Heart right ventricle (tissue), 16 donors: ENCODE data around the gene KTI12. TPM values are rescaled to one million over a fixed set of nuclear protein-coding genes. Genes with fewer than 3 reads are reported as not detected.
"Not testable (repeated sequence)": the region's sequence is repeated elsewhere in the genome, so short reads cannot be mapped to it uniquely, and the experiment has no call there.

Source experiments
- ATAC-seq, 8 donors: fragments of 200-7000 bp; cut with Tn5 transposase; one replicate each; pipeline ENCODE4 v1.9.1; 2020; ENCODE audit warnings: mild to moderate bottlenecking in 8 of 8, moderate library complexity in 8 of 8, moderate number of reproducible peaks in 1 of 8
- DNase-seq, 2 donors: peaks; one replicate each; pipeline ENCODE4 v3.0.0-alpha.2; 2020
- H3K27ac ChIP-seq, 10 donors: fragments of 200-600 bp; sonication (generic) in 2 of 10; one replicate each; pipeline versions ENCODE4 v1.5.0 to v1.8.0; 2020 to 2022; ENCODE audit warnings: mild to moderate bottlenecking in 3 of 10
- H3K27me3 ChIP-seq, 7 donors: fragments of 200-600 bp; one replicate each; pipeline ENCODE4 v1.8.0; 2021 to 2022; ENCODE audit warnings: mild to moderate bottlenecking in 2 of 7
- H3K36me3 ChIP-seq, 9 donors: fragments of 200-600 bp; sonication (generic) in 1 of 9; one replicate each; pipeline versions ENCODE4 v1.5.0 to v1.8.0; 2020 to 2022; ENCODE audit warnings: mild to moderate bottlenecking in 2 of 9
- H3K4me1 ChIP-seq, 9 donors: fragments of 200-600 bp; sonication (generic) in 1 of 9; one replicate each; pipeline versions ENCODE4 v1.5.0 to v1.8.0; 2020 to 2022; ENCODE audit warnings: mild to moderate bottlenecking in 4 of 9
- H3K4me3 ChIP-seq, 10 donors: fragments of 200-600 bp; sonication (generic) in 2 of 10; one replicate each; pipeline versions ENCODE4 v1.5.0 to v1.8.0; 2020 to 2022; ENCODE audit warnings: mild to moderate bottlenecking in 7 of 10, moderate library complexity in 2 of 10
- H3K9me3 ChIP-seq, 11 donors: fragments of 200-600 bp in 10 of 11; sonication (generic) in 2 of 11; one replicate each; pipeline versions ENCODE4 v1.5.0 to v1.8.0; 2013 to 2022; ENCODE audit warnings: mild to moderate bottlenecking in 2 of 11, control low read depth in 1 of 11, moderate library complexity in 1 of 11
- CTCF ChIP-seq, 9 donors: fragments of 200-600 bp; sonication (generic) in 2 of 9; IDR thresholded peaks; one replicate each; pipeline versions ENCODE4 v1.5.0 to v1.8.0; 2021 to 2022; ENCODE audit warnings: antibody characterized with exemption in 9 of 9, mild to moderate bottlenecking in 5 of 9, moderate library complexity in 1 of 9
- WGBS, 2 donors: extraction: QIAGEN DNeasy Blood & Tissue Kit; methylation state at CpG; one replicate each; pipeline ENCODE4 v1.1.7; 2013; ENCODE audit warnings: inconsistent platforms in 1 of 2; 5-methylcytosine and 5-hydroxymethylcytosine counted together
- intact Hi-C, 10 donors: fragments of 100-400 bp; cut with DNase I; formaldehyde crosslinking; loops; one replicate each; pipeline versions ENCODE4 v1.11.1 to v1.14.2; 2022
- long read RNA-seq, 3 donors: library from polyadenylated mRNA; unstranded; transcript quantifications; one replicate each; pipeline ENCODE4 v2.0.0, GENCODE V29; 2020 to 2021
- polyA plus RNA-seq, 2 donors: library from polyadenylated mRNA; stranded (reverse); fragments of 200-250 nt; gene quantifications; one replicate each; pipeline ENCODE4 v1.2.3, GENCODE V29; 2013
- total RNA-seq, 10 donors: library from RNA; stranded (reverse); fragmentation: NEBNext Ultra II Directional in 3 of 10; extraction: Animal tissue kit (Norgen Biotek cat#: 25700) in 3 of 10; gene quantifications; one replicate each; pipeline versions ENCODE4 v1.2.1 to v1.2.4, GENCODE V29; 2021 to 2023
- donor health status: Arrhythmogenic right ventricular cardiomyopathy.
- donor health status: ischemic (EF 13 %, LVEDD 7.1; RV severe dilation, severe dysfunction).
- donor health status: healthy with polysubstance abuse.
- donor health status: DM: no; HTN: yes; CAD: no.
- donor health status: DM: no; HTN: no; CAD: no.
- donor health status: ischemic (EF 25% LVEDD 6.9; RV normal size, moderate dysfunction).
- donor health status: ischemic (EF 25% LVEDD 5.7; RV mildly dilated, moderate dysfunction).
- donor health status: healthy.
- donor health status: DM: yes; HTN: yes; CAD: no.
- donor health status: Ischemic cardiomyopathy.
- donor health status: ischemic (EF 35%, LVEDD 5.7; RV mildly dilated, moderate dysfunction).
- donor health status: nonischemic (EF 11% LVEDD 7.7; RV severe dilation, severe dysfunction).
- donor health status: DM: yes; HTN: yes; CAD: no.
- donor health status: PGD.
- donor health status: ischemic (EF 29% LVEDD 5.4; RV normal size, mild dysfunction).
- donor health status: nonischemic (EF 23%, LVEDD 6.1; RV moderate dilation, normal function).

The KTI12 gene
- 1 to 10 TPM; 1.9 to 4.2 (median 3.5) TPM for total RNA-seq
- 1 to 10 TPM; 2.6 to 7.5 TPM for polyA plus RNA-seq
- long read RNA-seq, donor 1, transcript KTI12-201 (1 exons, 1,714 nt): major isoform, 7 of 7 reads
- long read RNA-seq, donor 1, partial matches to known transcripts: 0 of 7 reads
- long read RNA-seq, donor 1, other reads (novel, unspliced or antisense): 0 of 7 reads
- long read RNA-seq, donor 2, transcript KTI12-201 (1 exons, 1,714 nt): major isoform, 7 of 8 reads
- long read RNA-seq, donor 2, partial matches to known transcripts: 0 of 8 reads
- long read RNA-seq, donor 2, other reads (novel, unspliced or antisense): 1 of 8 reads
- long read RNA-seq, donor 3, transcript KTI12-201 (1 exons, 1,714 nt): major isoform, 16 of 16 reads
- long read RNA-seq, donor 3, partial matches to known transcripts: 0 of 16 reads
- long read RNA-seq, donor 3, other reads (novel, unspliced or antisense): 0 of 16 reads

- H3K27ac ChIP-seq: peak within 1 kb of the TSS; percentile 40 to 94 (median 87)
- TF ChIP-seq CTCF (IDR thresholded peaks at IDR 0.05): no peak
- peaks cover 0 to 39% (median 5%) of the 10 kb centered on the region in 9 donors for H3K36me3 ChIP-seq
- no peaks in the 10 kb centered on the region for H3K9me3 ChIP-seq
- WGBS, 2 donors: 1 to 2% methylated on average over 78 of the region's 78 CpGs
- no peaks in the 10 kb centered on the region for H3K27me3 ChIP-seq
- peaks cover 7 to 31% (median 18%) of the 10 kb centered on the region in 9 donors for H3K4me1 ChIP-seq
- peak; percentile 86 to 88 for DNase-seq
- intact Hi-C loops: no loop called here
- peak within 1 kb of the TSS; percentile 75 to 98 (median 88) for H3K4me3 ChIP-seq
- peak; percentile 93 to 97 (median 96) for ATAC-seq
Measured at GRCh38 chr1:52033190-52034049, at the start of gene KTI12. Gene KTI12, minus strand, starts transcription at chr1:52033810. Its CDS starts 49 bp downstream, at chr1:52033761.

- Histone ChIP-seq H3K27me3 (no peaks in the 10 kb centered on the region), H3K36me3 (peaks cover 0 to 63% (median 0%) of the 10 kb centered on the region in 9 donors)
- WGBS, 2 donors: 92 to 93% methylated on average over 3 of the region's 3 CpGs
Measured at GRCh38 chr1:52080014-52080415, 46.4 kb upstream of the KTI12 start.

GRCh38 chr1:52077277-52077676 is 43.7 kb upstream of the KTI12 start:
- intact Hi-C loops, H3K27me3 ChIP-seq, H3K4me3 ChIP-seq, DNase-seq, ATAC-seq, H3K4me1 ChIP-seq, H3K27ac ChIP-seq, H3K9me3 ChIP-seq: not testable (repeated sequence)
- H3K36me3 ChIP-seq: peaks cover 0 to 71% (median 3%) of the 10 kb centered on the region in 9 donors
- 91 to 93% methylated on average over 6 of the region's 6 CpGs for WGBS, 2 donors

More at GRCh38 chr1:52080014-52080415, 46.4 kb upstream of the KTI12 start:
- Histone ChIP-seq H3K27ac (no peak overlapping the region), H3K4me1 (peaks cover 0 to 4% (median 0%) of the 10 kb centered on the region in 9 donors), H3K9me3 (no peaks in the 10 kb centered on the region), H3K4me3 (no peak overlapping the region)
- TF ChIP-seq CTCF (IDR thresholded peaks at IDR 0.05): no peak
- no peak for DNase-seq
- ATAC-seq: no peak
- intact Hi-C loops: no loop called here

- ATAC-seq (no peak), DNase-seq (no peak)
- H3K27ac ChIP-seq: no peak overlapping the region
- H3K36me3 ChIP-seq: peaks cover 0 to 73% (median 4%) of the 10 kb centered on the region in 9 donors
- H3K4me3 ChIP-seq: no peak overlapping the region
- H3K27me3 ChIP-seq: no peaks in the 10 kb centered on the region
- no peaks in the 10 kb centered on the region for H3K9me3 ChIP-seq
- no peak for TF ChIP-seq CTCF (IDR thresholded peaks at IDR 0.05)
- WGBS, 2 donors: 82 to 92% methylated on average over 6 of the region's 6 CpGs
- peaks cover 0 to 8% (median 0%) of the 10 kb centered on the region in 9 donors for H3K4me1 ChIP-seq
- intact Hi-C loops: no loop called here
Measured at GRCh38 chr1:52072291-52072690, 38.7 kb upstream of the KTI12 start.
